NCI-H1092 (cell line): ENCODE data around the gene SSH3.
A peak's percentile ranks its signal among the peaks of the same experiment; 100 is the strongest.

Experiments used
- DNase-seq: peaks from one replicate; lab custom pipeline; 2025; lab: John Stamatoyannopoulos, UW

The SSH3 gene

GRCh38 chr11:67349036-67349435 lies 45.7 kb downstream of the SSH3 start:
- no peak for DNase-seq

- no peak for DNase-seq
These were observed 46.1 kb downstream of the SSH3 start for GRCh38 chr11:67349457-67349856.

GRCh38 chr11:67349928-67350465 lies 46.7 kb downstream of the SSH3 start:
- no peak for DNase-seq

GRCh38 chr11:67351275-67352005 lies 48.1 kb downstream of the SSH3 start:
- peak; percentile 36 for DNase-seq

DNA sequence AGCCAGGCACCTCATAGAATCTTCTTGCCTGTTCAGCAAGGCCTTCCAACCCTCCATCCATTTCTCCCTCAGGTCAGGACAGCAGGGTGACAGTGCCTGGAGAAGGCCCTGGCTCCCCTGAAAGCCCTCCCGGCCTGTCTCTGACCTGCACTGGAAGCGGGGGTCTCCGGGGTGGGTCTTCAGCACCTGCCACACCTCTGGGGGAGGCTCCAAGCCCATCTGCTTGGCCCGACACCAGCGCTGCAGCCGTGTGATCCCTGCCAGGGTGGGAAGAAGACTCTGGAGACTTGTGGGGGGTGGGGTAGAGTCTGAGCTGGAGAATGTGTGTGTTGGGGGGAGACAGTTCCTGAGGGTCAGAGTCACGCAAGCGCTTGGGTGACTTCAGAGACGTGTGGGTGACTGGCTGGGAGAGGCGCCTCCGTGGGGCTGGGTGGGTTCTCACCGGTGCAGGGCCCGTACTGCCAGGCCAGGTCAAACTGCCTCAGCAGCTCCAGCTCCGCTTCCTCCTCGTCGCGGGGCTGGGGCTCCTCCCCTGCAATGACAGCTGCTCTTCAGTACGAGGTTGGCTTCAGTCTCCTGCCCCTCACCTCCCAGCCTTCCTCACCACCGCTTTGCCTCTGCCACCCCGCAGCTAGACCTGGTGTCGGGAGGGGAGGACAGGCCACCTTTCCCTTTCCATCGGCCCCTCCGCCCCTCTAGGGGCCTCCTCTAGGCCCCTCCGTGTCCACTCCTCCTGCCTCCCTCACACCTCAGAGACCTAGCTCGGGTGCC lies 49.4 kb downstream of the SSH3 start:
- no peak for DNase-seq

DNA sequence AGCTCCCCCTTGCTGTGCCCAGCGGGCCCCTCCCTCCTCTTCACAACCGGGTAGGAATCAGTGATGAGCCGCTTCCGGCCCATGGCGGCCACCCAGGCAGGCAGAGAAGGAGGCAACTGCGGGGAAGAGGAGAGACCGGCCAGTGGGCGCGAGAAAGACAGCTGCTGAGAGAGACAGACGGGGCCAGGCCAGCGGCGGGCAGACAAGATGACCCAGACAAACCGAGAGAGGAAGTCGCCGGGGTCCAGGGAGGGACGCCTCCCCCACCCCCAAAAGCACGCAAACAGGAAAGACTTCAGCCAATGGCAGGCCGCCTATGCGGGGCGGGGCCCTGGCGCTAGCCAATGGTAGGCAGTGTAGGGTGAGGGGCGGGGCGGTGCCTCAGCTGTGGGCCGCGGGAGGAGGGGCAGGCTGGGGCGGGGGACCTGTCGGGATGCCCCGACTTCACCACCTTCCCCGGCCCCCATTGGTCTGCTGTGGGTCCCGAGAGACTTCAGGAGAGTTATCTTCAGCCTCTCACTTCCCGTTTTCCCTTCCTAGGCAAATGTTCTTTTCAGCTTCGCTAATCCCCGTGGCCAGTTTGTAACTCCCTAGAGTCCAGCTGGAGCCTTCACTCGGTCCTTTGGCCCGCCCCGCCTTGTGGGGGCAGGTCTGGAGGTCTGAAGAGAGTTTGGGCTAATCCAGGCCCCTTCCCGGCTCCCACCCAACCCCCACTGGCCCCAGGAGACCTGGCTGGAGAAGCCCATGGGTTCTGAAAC lies 50.2 kb downstream of the SSH3 start, which contains the start of gene POLD4:
TSS of gene POLD4 (minus strand) at position 230 of the 758 bp plus-strand sequence. CDS start at position 83, 147 bp downstream.
- DNase-seq = peak; percentile 90

DNA sequence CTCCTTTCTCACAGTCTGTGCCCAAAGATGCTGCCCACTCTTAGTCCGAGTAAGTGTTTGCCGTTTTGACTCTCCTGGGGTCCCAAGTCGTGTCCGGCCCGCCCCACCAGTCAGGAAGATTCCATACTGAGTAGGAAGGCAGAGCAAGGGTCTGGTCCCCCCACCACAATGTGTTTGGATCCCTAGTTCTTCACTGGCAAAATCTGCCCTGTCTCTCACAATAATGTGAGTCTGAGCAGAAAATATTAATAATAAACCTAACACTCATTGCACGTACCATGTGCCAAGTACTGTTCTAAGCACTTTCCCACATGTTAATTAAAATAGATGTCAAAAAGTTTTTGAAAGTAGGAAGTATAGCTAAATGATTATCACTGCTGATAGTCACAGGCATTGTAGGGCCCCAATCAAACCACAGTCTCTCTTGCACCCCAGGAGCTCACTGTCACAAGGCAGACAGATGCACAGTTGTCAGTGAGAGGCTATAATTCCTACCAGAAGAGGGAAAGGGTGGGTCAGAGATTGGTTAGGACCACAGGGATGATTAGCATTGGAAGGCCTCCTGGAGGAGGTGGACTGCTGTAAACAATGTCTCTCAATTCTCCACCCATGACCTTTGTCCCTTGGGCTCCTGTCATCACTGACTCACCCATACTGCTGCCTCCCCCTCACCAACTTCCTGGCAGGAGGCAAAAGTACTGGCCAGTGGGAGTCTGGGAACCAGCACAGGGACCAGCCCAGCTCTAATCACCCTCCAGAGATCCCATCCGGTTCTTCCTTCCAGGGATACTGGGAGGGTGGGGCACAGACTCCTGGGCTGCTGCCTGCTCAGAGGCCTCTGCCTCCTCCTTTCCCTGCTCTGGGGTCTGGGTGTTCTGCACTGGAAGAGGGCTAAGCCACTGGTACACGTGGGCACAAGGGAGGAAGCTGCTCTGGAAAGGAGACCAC lies 51.0 kb downstream of the SSH3 start:
- no peak for DNase-seq

GRCh38 chr11:67355023-67355793 lies 51.9 kb downstream of the SSH3 start:
- DNase-seq = no peak

- no peak for DNase-seq
These were observed 52.6 kb downstream of the SSH3 start for GRCh38 chr11:67355794-67356386.

DNA sequence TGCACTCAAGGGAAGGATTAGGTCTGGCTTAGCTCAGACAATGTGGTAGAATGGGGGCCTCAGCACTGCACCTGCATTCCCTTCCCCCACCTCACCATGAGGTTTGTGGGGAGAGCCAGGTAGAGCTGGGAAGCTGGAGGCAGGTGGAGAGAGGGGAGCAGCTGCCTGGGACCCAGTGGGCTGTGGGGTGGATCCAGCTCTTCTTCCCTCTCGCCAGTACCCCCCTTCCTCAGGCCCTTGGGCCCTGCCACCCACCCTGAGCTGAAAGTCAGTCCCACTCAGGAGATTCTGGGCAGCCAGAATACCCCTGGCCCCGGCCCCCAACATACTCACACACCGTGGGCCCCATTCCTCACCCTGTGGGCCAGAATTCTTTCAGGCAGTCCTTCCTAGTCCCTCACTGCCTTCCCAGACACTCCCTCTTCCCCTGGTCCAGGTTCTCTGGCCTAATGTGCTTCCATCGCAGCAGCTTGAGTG lies 53.1 kb downstream of the SSH3 start:
- DNase-seq = no peak

- DNase-seq = no peak
These were observed 53.7 kb downstream of the SSH3 start for GRCh38 chr11:67356864-67357561.

- DNase-seq = no peak
These were observed 54.7 kb downstream of the SSH3 start for GRCh38 chr11:67357831-67358670.
